ENCODE data around the gene FBXW8. TPM values are rescaled to one million over a fixed set of nuclear protein-coding genes. Genes with fewer than 3 reads are reported as not detected.

Gene FBXW8
- total RNA-seq, 2 experiments from 2014 or later: 7.2 TPM

GRCh38 chr12:117022465-117022864, 111.7 kb downstream of the FBXW8 start:
- Mint-ChIP-seq H3K27ac (no peak overlapping the region), H3K36me3 (ENCODE audit: low read depth) (peaks cover 4% of the 10 kb centered on the region), H3K27me3 (no peaks in the 10 kb centered on the region), H3K9me3 (no peaks in the 10 kb centered on the region), H3K4me3 (no peak overlapping the region), H3K4me1 (peaks cover 3% of the 10 kb centered on the region)
- POLR2A ChIA-PET: no interaction called here
- no peak for DNase-seq
- CTCF ChIA-PET: interaction anchor here (5.4 kb wide), 1 partner anchor 97 kb away, joined by 97 read pairs; no protein-coding TSS in a partner anchor

- Mint-ChIP-seq H3K4me1 (peaks cover 3% of the 10 kb centered on the region), H3K9me3 (no peaks in the 10 kb centered on the region), H3K27me3 (no peaks in the 10 kb centered on the region), H3K36me3 (ENCODE audit: low read depth) (peaks cover 7% of the 10 kb centered on the region), H3K4me3 (no peak overlapping the region), H3K27ac (no peak overlapping the region)
- ChIA-PET CTCF (interaction anchor here (0.7 to 5.4 kb wide), 5 partner anchors 11 to 321 kb away, joined by 3 to 97 read pairs (median 5); no protein-coding TSS in a partner anchor), POLR2A (interaction anchor here (1.2 kb wide), 1 partner anchor 96 kb away, joined by 3 read pairs; no protein-coding TSS in a partner anchor)
- no peak for DNase-seq
These were observed 113.5 kb downstream of the FBXW8 start for GRCh38 chr12:117023998-117024960.

GRCh38 chr12:117024961-117025480, 114.3 kb downstream of the FBXW8 start:
- Mint-ChIP-seq H3K4me3 (no peak overlapping the region), H3K9me3 (no peaks in the 10 kb centered on the region), H3K36me3 (ENCODE audit: low read depth) (peaks cover 7% of the 10 kb centered on the region), H3K27me3 (no peaks in the 10 kb centered on the region), H3K4me1 (peaks cover 3% of the 10 kb centered on the region), H3K27ac (no peak overlapping the region)
- CTCF ChIA-PET: interaction anchor here (1.0 to 5.4 kb wide), 7 partner anchors 11 to 322 kb away, joined by 4 to 97 read pairs (median 5); no protein-coding TSS in a partner anchor
- DNase-seq: no peak
- POLR2A ChIA-PET: interaction anchor here (1.2 kb wide), 1 partner anchor 95 kb away, joined by 3 read pairs; no protein-coding TSS in a partner anchor

GRCh38 chr12:117025481-117026151, 114.9 kb downstream of the FBXW8 start:
- Mint-ChIP-seq H3K27me3 (no peaks in the 10 kb centered on the region), H3K36me3 (ENCODE audit: low read depth) (peaks cover 3% of the 10 kb centered on the region), H3K4me1 (peaks cover 3% of the 10 kb centered on the region), H3K27ac (no peak overlapping the region), H3K9me3 (no peaks in the 10 kb centered on the region), H3K4me3 (no peak overlapping the region)
- peak; percentile 56 for DNase-seq
- ChIA-PET CTCF (interaction anchor here (0.7 to 5.4 kb wide), 13 partner anchors 12 to 322 kb away, joined by 3 to 97 read pairs (median 5); no protein-coding TSS in a partner anchor), POLR2A (no interaction called here)

GRCh38 chr12:117026343-117026742, 115.6 kb downstream of the FBXW8 start:
- POLR2A ChIA-PET: interaction anchor here (1.0 kb wide), 1 partner anchor 36 kb away, joined by 3 read pairs; no protein-coding TSS in a partner anchor
- H3K27me3 Mint-ChIP-seq: no peaks in the 10 kb centered on the region
- no peaks in the 10 kb centered on the region for H3K9me3 Mint-ChIP-seq
- peak; percentile 14 for DNase-seq
- peaks cover 3% of the 10 kb centered on the region for H3K4me1 Mint-ChIP-seq
- H3K27ac Mint-ChIP-seq: no peak overlapping the region
- H3K36me3 Mint-ChIP-seq (ENCODE audit: low read depth): peaks cover 3% of the 10 kb centered on the region
- CTCF ChIA-PET: interaction anchor here (0.7 to 5.4 kb wide), 16 partner anchors 13 to 110 kb away, joined by 3 to 97 read pairs (median 4); partner anchors contain the start of gene TESC
- no peak overlapping the region for H3K4me3 Mint-ChIP-seq

- H3K9me3 Mint-ChIP-seq: no peaks in the 10 kb centered on the region
- CTCF ChIA-PET: interaction anchor here (0.7 to 5.4 kb wide), 9 partner anchors 12 to 109 kb away, joined by 3 to 97 read pairs (median 3); partner anchors contain the start of gene TESC
- H3K27me3 Mint-ChIP-seq: no peaks in the 10 kb centered on the region
- peaks cover 3% of the 10 kb centered on the region for H3K4me1 Mint-ChIP-seq
- no peak overlapping the region for H3K4me3 Mint-ChIP-seq
- POLR2A ChIA-PET: interaction anchor here (1.0 kb wide), 1 partner anchor 36 kb away, joined by 3 read pairs; no protein-coding TSS in a partner anchor
- no peak for DNase-seq
- peaks cover 3% of the 10 kb centered on the region for H3K36me3 Mint-ChIP-seq (ENCODE audit: low read depth)
- no peak overlapping the region for H3K27ac Mint-ChIP-seq
These were observed 116.1 kb downstream of the FBXW8 start for GRCh38 chr12:117026921-117027250.

- H3K9me3 Mint-ChIP-seq: no peaks in the 10 kb centered on the region
These were observed 116.7 kb downstream of the FBXW8 start for GRCh38 chr12:117027251-117028086.

GRCh38 chr12:117028254-117028653, 117.5 kb downstream of the FBXW8 start:
- POLR2A ChIA-PET: no interaction called here
- H3K4me1 Mint-ChIP-seq: peaks cover 3% of the 10 kb centered on the region
- CTCF ChIA-PET: interaction anchor here (1.1 to 1.8 kb wide), 4 partner anchors 66 to 325 kb away, joined by 3 to 6 read pairs (median 5); no protein-coding TSS in a partner anchor
- no peaks in the 10 kb centered on the region for H3K9me3 Mint-ChIP-seq
- no peak for DNase-seq
- H3K27ac Mint-ChIP-seq: no peak overlapping the region
- peaks cover 3% of the 10 kb centered on the region for H3K36me3 Mint-ChIP-seq (ENCODE audit: low read depth)
- H3K4me3 Mint-ChIP-seq: no peak overlapping the region
- H3K27me3 Mint-ChIP-seq: no peaks in the 10 kb centered on the region

More at GRCh38 chr12:117027251-117028086, 116.7 kb downstream of the FBXW8 start:
- Mint-ChIP-seq H3K27me3 (no peaks in the 10 kb centered on the region), H3K27ac (no peak overlapping the region), H3K36me3 (ENCODE audit: low read depth) (peaks cover 3% of the 10 kb centered on the region), H3K4me3 (no peak overlapping the region), H3K4me1 (peaks cover 3% of the 10 kb centered on the region)
- no peak for DNase-seq
- ChIA-PET POLR2A (interaction anchor here (1.0 kb wide), 1 partner anchor 35 kb away, joined by 3 read pairs; no protein-coding TSS in a partner anchor), CTCF (interaction anchor here (0.7 to 5.4 kb wide), 10 partner anchors 38 to 324 kb away, joined by 3 to 97 read pairs (median 5); partner anchors contain the start of gene TESC)

- ChIA-PET CTCF (interaction anchor here (0.6 kb wide), 1 partner anchor 825 kb away, joined by 4 read pairs; no protein-coding TSS in a partner anchor), POLR2A (no interaction called here)
- Mint-ChIP-seq H3K9me3 (no peaks in the 10 kb centered on the region), H3K36me3 (ENCODE audit: low read depth) (peaks cover 3% of the 10 kb centered on the region), H3K4me1 (peaks cover 3% of the 10 kb centered on the region), H3K27ac (no peak overlapping the region), H3K4me3 (no peak overlapping the region), H3K27me3 (peaks cover 1% of the 10 kb centered on the region)
- DNase-seq: no peak
These were observed 119.6 kb downstream of the FBXW8 start for GRCh38 chr12:117030187-117030900.

GRCh38 chr12:117031843-117032592, 121.3 kb downstream of the FBXW8 start:
- H3K4me3 Mint-ChIP-seq: no peak overlapping the region
- H3K4me1 Mint-ChIP-seq: no peaks in the 10 kb centered on the region
- DNase-seq: no peak
- peaks cover 3% of the 10 kb centered on the region for H3K36me3 Mint-ChIP-seq (ENCODE audit: low read depth)
- ChIA-PET POLR2A (no interaction called here), CTCF (interaction anchor here (0.6 kb wide), 1 partner anchor 18 kb away, joined by 4 read pairs; no protein-coding TSS in a partner anchor)
- no peaks in the 10 kb centered on the region for H3K9me3 Mint-ChIP-seq
- peaks cover 1% of the 10 kb centered on the region for H3K27me3 Mint-ChIP-seq
- no peak overlapping the region for H3K27ac Mint-ChIP-seq
